Measurements from ENCODE around the gene DPEP3. TPM values are rescaled to one million over a fixed set of nuclear protein-coding genes. Genes with fewer than 3 reads are reported as not detected.
"Not testable (repeated sequence)": the region's sequence is repeated elsewhere in the genome, so short reads cannot be mapped to it uniquely, and the experiment has no call there.

The DPEP3 gene
- total RNA-seq, 2 experiments from 2014 or later = 0.20 TPM; not detected in 1

DNA sequence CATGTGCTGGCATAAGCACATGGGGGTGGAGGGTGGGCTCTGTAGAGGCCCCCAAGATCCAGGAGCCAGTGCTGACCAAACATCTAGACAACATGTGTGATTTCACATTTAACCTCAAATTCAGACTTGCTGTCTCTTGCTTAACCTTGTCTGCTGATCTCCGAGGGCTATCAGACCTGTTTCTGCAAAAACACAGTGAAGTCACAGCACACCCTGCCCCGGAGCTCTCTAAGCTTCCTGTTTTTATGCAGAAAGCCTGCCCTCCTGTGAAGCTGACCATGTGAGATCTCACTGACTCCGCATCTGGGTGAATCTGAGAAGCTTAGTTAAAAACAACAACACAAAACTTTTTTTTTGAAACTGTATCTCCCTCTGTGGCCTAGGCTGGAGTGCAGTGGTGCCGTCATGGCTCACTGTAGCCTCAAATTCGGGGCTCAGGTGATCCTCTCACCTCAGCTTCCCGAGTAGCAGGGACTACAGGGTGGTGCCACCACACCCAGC is 25.5 kb upstream of the DPEP3 start:
- Mint-ChIP-seq H3K9me3 (no peaks in the 10 kb centered on the region), H3K36me3 (ENCODE audit: low read depth) (no peaks in the 10 kb centered on the region), H3K4me1 (peaks cover 28% of the 10 kb centered on the region), H3K4me3 (no peak overlapping the region), H3K27me3 (no peaks in the 10 kb centered on the region), H3K27ac (peak overlapping the region; percentile 87)
- POLR2A ChIA-PET = interaction anchor here (0.6 to 3.6 kb wide), 11 partner anchors 11 to 290 kb away, joined by 3 to 42 read pairs (median 4); partner anchors contain the start of genes DDX28, DUS2, NFATC3 and PSMB10
- DNase-seq = peak; percentile 65
- CTCF ChIA-PET = interaction anchor here (0.6 to 2.2 kb wide), 10 partner anchors 9 to 333 kb away, joined by 3 to 8 read pairs (median 3); partner anchors contain the start of genes DDX28 and DUS2

DNA sequence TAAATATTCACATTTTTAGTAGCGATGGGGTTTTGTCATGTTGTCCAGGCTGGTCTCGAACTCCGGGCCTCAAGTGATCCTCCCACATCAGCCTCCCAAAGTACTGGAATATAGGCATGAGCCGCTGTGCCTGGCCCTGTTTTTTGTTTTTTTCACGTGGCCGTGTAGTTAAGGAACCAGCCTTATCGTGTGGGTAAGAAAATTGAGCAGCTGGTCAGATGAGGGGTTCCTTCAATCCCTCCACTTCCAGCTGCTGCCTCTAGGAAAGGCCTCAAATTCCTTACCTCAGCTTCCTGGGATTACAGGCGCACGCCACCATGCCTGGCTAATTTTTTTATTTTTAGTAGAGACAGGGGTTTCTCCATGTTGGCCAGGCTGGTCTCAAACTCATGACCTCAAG is 24.9 kb upstream of the DPEP3 start:
- DNase-seq = no peak
- Mint-ChIP-seq H3K4me1 (peaks cover 31% of the 10 kb centered on the region), H3K27me3 (no peaks in the 10 kb centered on the region), H3K9me3 (no peaks in the 10 kb centered on the region), H3K4me3 (no peak overlapping the region), H3K36me3 (ENCODE audit: low read depth) (no peaks in the 10 kb centered on the region), H3K27ac (peak overlapping the region; percentile 87)
- CTCF ChIA-PET = interaction anchor here (0.6 to 2.2 kb wide), 9 partner anchors 9 to 333 kb away, joined by 3 to 8 read pairs (median 3); partner anchors contain the start of genes DDX28 and DUS2
- POLR2A ChIA-PET = interaction anchor here (0.7 to 3.6 kb wide), 11 partner anchors 10 to 289 kb away, joined by 3 to 42 read pairs (median 4); partner anchors contain the start of genes DDX28, DUS2, NFATC3 and PSMB10

DNA sequence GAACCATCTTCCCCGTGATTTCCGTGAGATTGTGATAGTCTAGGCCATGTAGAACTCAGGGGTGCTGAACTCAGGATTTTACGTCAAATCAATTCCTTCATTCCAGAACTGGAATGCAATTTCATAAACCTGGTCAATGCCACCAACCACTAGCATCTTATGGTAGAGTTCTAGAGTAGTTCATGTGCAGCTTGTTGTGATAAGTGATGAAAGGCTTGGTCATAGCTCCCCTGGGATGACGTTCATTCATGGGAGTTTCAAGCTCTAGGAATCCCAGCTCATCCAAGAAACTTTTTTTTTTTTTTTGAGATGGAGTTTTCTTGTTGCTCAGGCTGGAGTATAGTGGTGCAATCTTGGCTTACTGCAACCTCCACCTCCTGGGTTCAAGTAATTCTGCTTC is 22.7 kb upstream of the DPEP3 start:
- Mint-ChIP-seq H3K4me3 (no peak overlapping the region), H3K27me3 (no peaks in the 10 kb centered on the region), H3K36me3 (ENCODE audit: low read depth) (peaks cover 9% of the 10 kb centered on the region), H3K27ac (no peak overlapping the region), H3K9me3 (peaks cover 6% of the 10 kb centered on the region), H3K4me1 (peaks cover 46% of the 10 kb centered on the region)
- DNase-seq = no peak
- POLR2A ChIA-PET = interaction anchor here (1.6 to 2.6 kb wide), 3 partner anchors 9 to 68 kb away, joined by 5 to 7 read pairs (median 5); partner anchors contain the start of genes DDX28, DUS2 and PSMB10
- CTCF ChIA-PET = interaction anchor here (0.8 to 2.1 kb wide), 4 partner anchors 12 to 38 kb away, joined by 3 to 9 read pairs (median 4); no protein-coding TSS in a partner anchor

DNA sequence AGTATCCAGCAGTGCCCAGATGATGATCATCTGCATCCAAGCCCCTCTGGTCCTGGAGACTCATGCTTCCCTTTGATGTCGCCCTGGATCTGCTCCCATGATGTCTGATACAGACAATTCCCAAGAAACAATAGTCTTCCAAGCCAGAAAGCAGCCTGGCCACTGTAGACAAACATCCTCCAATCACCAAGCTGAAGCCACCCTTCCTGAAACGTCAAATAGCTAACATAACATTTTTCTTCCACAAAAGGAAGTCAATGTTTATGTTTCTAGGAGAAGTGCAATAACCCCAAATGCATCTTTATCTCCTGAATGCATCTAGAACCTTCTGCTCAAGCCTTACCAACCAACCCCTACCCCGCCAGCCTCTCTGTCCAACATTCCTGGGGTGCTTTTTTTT is 20.2 kb upstream of the DPEP3 start:
- CTCF ChIA-PET = interaction anchor here (1.4 to 3.5 kb wide), 4 partner anchors 22 to 84 kb away, joined by 3 to 16 read pairs (median 4); partner anchors contain the start of genes DDX28, DUS2 and NFATC3
- Mint-ChIP-seq H3K27me3 (no peaks in the 10 kb centered on the region), H3K9me3 (peaks cover 9% of the 10 kb centered on the region), H3K4me1 (peaks cover 48% of the 10 kb centered on the region), H3K4me3 (peak overlapping the region; percentile 69), H3K27ac (peak overlapping the region; percentile 89), H3K36me3 (ENCODE audit: low read depth) (peaks cover 12% of the 10 kb centered on the region)
- no peak for DNase-seq
- POLR2A ChIA-PET = interaction anchor here (0.9 to 4.0 kb wide), 3 partner anchors 22 to 84 kb away, joined by 3 to 36 read pairs (median 15); partner anchors contain the start of genes DDX28, DUS2, NFATC3 and SLC12A4

DNA sequence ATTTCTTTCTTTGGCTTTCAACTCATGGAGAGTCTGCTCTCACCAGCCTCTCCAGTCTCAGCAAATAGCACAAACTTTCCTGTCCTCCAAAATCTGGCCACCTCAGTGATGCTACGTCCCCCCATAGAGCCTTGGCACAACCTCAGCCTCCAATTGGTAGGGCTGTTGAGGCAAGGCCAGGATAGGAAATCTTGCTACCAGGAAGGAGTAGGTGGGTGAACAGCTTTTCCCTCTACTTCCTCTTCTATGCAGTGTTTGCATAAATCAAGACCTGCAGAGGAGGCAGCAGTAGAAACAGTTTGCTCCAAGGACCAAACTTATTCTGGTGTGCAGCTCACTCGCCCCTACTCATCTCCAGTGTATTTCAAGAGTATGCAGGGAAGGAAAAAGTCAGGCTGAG is 19.7 kb upstream of the DPEP3 start:
- no peak for DNase-seq
- Mint-ChIP-seq H3K4me1 (peaks cover 49% of the 10 kb centered on the region), H3K27ac (peak overlapping the region; percentile 89), H3K36me3 (ENCODE audit: low read depth) (peaks cover 12% of the 10 kb centered on the region), H3K27me3 (no peaks in the 10 kb centered on the region), H3K4me3 (peak overlapping the region; percentile 69), H3K9me3 (peaks cover 9% of the 10 kb centered on the region)
- CTCF ChIA-PET = interaction anchor here (1.4 to 3.5 kb wide), 3 partner anchors 23 to 85 kb away, joined by 4 to 16 read pairs (median 4); partner anchors contain the start of genes DDX28, DUS2 and NFATC3
- POLR2A ChIA-PET = interaction anchor here (0.9 to 4.0 kb wide), 3 partner anchors 23 to 85 kb away, joined by 3 to 36 read pairs (median 15); partner anchors contain the start of genes DDX28, DUS2, NFATC3 and SLC12A4

DNA sequence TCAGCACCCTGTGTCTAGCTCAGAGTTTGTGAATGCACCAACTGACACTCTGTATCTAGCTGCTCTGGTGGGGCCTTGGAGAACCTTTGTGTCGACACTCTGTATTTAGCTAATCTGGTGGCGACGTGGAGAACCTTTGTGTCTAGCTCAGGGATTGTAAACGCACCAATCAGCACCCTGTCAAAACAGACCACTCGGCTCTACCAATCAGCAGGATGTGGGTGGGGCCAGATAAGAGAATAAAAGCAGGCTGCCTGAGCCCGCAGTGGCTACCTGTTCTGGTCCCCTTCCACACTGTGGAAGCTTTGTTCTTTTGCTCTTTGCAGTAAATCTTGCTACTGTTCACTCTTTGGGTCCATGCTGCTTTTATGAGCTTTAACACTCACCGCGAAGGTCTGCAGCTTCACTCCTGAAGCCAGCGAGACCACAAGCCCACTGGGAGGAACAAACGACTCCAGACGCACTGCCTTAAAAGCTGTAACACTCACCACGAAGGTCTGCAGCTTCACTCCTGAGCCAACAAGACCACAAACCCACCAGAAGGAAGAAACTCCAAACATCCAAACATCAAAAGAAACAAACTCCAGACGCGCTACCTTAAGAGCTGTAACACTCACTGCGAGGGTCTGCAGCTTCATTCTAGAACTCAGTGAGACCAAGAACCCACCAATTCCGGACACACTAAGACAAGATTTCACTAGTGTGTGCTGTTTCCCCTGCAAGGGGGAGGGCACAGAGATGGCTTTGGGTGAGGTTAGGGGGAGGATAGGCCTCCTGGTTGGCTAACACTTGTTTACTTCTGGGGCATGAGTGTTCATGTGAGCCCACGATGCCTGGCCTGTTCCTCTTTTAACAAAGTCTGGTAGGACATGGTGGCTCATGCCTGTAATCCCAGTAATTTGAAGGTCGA is 18.7 kb upstream of the DPEP3 start, which contains the start of gene DPEP2:
Gene DPEP2, minus strand, starts transcription at position 706 of the 910 bp plus-strand sequence. CDS start 6,272 bp downstream, outside the sequence.
- peak; percentile 58 for DNase-seq
- H3K9me3 Mint-ChIP-seq, H3K27me3 Mint-ChIP-seq: not testable (repeated sequence)
- CTCF ChIA-PET = interaction anchor here (0.6 to 3.5 kb wide), 9 partner anchors 10 to 183 kb away, joined by 3 to 16 read pairs (median 4); partner anchors contain the start of genes DDX28, DUS2, LCAT and NFATC3
- peak within 1 kb of the TSS; percentile 69 for H3K4me3 Mint-ChIP-seq
- H3K4me1 Mint-ChIP-seq = peaks cover 50% of the 10 kb centered on the region
- POLR2A ChIA-PET = interaction anchor here (0.7 to 4.0 kb wide), 14 partner anchors 11 to 437 kb away, joined by 3 to 36 read pairs (median 4); partner anchors contain the start of genes CTCF, DDX28, DPEP2NB and DUS2
- peak within 1 kb of the TSS; percentile 89 for H3K27ac Mint-ChIP-seq
- peaks cover 12% of the 10 kb centered on the region for H3K36me3 Mint-ChIP-seq (ENCODE audit: low read depth)

DNA sequence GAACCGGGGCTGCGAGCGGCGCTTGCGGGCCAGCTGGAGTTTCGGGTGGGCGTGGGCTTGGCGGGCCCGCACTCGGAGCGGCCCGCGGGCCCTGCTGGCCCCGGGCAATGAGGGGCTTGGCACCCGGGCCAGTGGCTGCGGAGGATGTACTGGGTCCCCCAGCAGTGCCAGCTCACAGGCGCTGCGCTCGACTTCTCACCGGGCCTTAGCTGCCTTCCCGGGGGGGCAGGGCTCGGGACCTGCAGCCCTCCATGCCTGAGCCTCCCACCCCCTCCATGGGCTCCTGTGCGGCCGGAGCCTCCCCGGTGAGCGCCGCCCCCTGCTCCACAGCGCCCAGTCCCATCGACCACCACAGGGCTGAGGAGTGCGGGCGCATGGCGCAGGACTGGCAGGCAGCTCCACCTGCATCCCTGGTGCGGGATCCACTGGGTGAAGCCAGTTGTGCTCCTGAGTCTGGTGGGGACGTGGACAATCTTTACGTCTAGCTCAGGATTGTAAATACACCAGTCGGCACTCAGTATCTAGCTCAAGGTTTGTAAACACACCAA is 18.0 kb upstream of the DPEP3 start:
- Mint-ChIP-seq H3K27ac (peak overlapping the region; percentile 89), H3K4me1 (peaks cover 58% of the 10 kb centered on the region), H3K36me3 (ENCODE audit: low read depth) (peaks cover 12% of the 10 kb centered on the region)
- DNase-seq, H3K9me3 Mint-ChIP-seq, H3K4me3 Mint-ChIP-seq, H3K27me3 Mint-ChIP-seq: not testable (repeated sequence)
- ChIA-PET POLR2A (interaction anchor here (0.9 to 4.0 kb wide), 10 partner anchors 14 to 87 kb away, joined by 3 to 36 read pairs (median 6); partner anchors contain the start of genes DDX28, DUS2, NFATC3 and PSMB10), CTCF (interaction anchor here (0.7 to 3.5 kb wide), 7 partner anchors 10 to 87 kb away, joined by 3 to 16 read pairs (median 4); partner anchors contain the start of genes DDX28, DUS2, LCAT and NFATC3)

DNA sequence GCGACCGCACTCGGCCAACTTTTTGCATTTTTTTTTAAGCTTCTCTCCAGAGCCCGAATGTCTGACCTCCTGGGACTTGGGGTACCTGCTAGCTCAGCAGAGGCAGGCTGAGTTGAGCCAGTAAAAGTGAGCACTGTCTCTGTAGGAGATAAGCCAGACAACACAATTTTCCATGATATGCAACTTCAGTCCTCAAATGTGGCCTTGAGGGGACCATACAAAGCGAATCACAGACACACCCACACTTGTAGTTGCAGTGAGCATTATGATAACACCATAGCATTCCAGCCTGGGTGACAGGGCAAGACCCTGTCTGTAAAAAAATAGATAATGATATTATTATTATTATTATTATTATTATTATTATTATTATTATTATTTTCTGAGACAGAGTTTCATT is 16.4 kb upstream of the DPEP3 start:
- Mint-ChIP-seq H3K27me3 (no peaks in the 10 kb centered on the region), H3K9me3 (peaks cover 9% of the 10 kb centered on the region), H3K4me3 (no peak overlapping the region), H3K36me3 (ENCODE audit: low read depth) (peaks cover 12% of the 10 kb centered on the region), H3K4me1 (peaks cover 66% of the 10 kb centered on the region), H3K27ac (no peak overlapping the region)
- ChIA-PET CTCF (interaction anchor here (0.6 to 4.7 kb wide), 6 partner anchors 9 to 44 kb away, joined by 3 to 36 read pairs (median 3); no protein-coding TSS in a partner anchor), POLR2A (interaction anchor here (3.3 kb wide), 1 partner anchor 25 kb away, joined by 27 read pairs; the partner anchor contains the start of genes DDX28 and DUS2)
- DNase-seq = no peak

DNA sequence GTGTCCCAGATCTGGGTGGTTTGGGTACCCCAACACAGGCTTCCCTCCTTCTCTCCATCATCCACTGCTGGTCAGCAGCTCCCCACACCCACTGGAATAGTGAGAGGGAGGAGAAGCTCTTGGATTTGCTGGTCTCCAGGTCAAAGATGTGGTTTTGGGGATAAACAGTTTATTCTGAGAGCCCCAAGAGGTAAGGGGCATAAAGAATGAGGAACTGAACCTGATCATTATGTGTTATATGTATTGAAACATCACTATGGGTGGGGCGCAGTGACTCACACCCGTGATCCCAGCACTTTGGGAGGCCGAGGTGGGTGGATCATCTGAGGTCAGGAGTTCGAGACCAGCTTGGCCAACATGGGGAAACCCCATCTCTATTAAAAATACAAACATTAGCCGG is 15.1 kb upstream of the DPEP3 start:
- POLR2A ChIA-PET = interaction anchor here (0.8 to 3.3 kb wide), 5 partner anchors 10 to 59 kb away, joined by 3 to 27 read pairs (median 4); partner anchors contain the start of genes DDX28, DUS2 and PSMB10
- no peak overlapping the region for H3K4me3 Mint-ChIP-seq
- peak; percentile 28 for DNase-seq
- peaks cover 9% of the 10 kb centered on the region for H3K9me3 Mint-ChIP-seq
- H3K4me1 Mint-ChIP-seq = peaks cover 58% of the 10 kb centered on the region
- H3K27ac Mint-ChIP-seq = peak overlapping the region; percentile 81
- H3K27me3 Mint-ChIP-seq = no peaks in the 10 kb centered on the region
- CTCF ChIA-PET = interaction anchor here (0.6 to 4.7 kb wide), 4 partner anchors 10 to 45 kb away, joined by 3 to 36 read pairs (median 6); no protein-coding TSS in a partner anchor
- H3K36me3 Mint-ChIP-seq (ENCODE audit: low read depth) = peaks cover 12% of the 10 kb centered on the region

DNA sequence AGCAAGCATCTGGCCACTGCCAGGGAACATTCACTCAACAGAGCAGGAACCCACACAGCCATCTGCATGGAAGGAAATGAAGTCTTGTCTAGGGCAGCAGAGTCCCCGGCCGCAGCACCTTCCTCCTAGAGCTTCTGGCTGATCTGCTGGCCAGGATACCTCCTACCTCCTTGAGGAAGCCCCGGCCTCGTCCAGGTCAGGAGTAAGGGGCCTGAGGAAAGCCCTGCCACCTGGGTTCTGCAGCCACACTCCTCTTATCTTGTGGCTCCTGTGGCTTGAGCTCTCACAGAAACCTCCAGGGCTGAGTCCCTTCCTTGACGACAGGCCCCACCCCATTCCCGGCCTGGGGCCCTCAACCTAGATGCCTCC is 13.7 kb upstream of the DPEP3 start:
- Mint-ChIP-seq H3K27ac (peak overlapping the region; percentile 97), H3K4me3 (peak overlapping the region; percentile 71), H3K4me1 (peaks cover 46% of the 10 kb centered on the region)
- not testable (repeated sequence) for H3K27me3 Mint-ChIP-seq; H3K36me3 Mint-ChIP-seq (ENCODE audit: low read depth); H3K9me3 Mint-ChIP-seq
- DNase-seq = peak; percentile 33
- POLR2A ChIA-PET = interaction anchor here (1.0 to 3.3 kb wide), 6 partner anchors 9 to 69 kb away, joined by 3 to 27 read pairs (median 6); partner anchors contain the start of genes DDX28, DUS2 and PSMB10
- CTCF ChIA-PET = interaction anchor here (1.0 to 4.7 kb wide), 11 partner anchors 10 to 173 kb away, joined by 3 to 36 read pairs (median 4); partner anchors contain the start of genes DDX28 and DUS2

DNA sequence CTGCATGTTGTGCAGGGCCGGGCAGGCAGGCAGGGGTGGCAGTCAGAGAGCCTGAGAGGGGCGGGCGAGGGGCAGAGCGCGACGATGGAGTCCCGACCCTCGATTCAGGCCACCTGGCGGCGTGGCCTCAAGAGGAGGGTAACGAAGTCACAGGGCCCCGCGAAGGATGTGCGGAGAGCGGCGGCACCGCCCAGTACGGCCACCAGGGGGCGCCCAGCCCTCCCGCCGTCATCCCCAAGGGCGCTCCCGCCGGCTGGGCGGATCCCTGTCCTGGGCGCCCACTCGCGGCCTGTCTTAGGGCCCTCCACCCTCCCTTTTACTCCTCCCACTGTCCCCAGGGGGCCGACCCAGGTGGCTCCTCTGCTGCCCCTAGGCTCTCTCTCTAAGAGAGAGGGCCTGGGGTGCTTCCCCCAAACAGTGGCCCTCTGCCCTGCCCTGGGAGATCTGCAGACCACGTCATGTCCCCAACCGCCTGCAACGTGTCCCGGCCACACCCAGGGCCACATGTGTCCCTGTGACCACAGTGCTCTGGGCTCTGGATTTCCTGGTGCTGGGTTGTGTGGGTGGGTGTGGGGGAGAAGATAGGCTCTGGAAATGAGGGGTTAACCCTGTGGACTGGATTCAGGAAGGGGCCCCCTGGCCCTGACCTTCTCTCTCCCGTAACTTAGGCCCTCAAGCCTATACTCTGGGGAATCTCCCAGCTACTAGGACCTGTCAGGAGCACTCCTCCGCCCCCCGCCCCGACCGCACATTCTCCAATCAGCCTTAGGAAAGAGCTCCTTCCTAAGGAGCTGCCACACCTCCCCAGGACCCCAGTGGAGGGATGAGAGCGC is 13.1 kb upstream of the DPEP3 start:
- H3K27me3 Mint-ChIP-seq = no peaks in the 10 kb centered on the region
- peak; percentile 85 for DNase-seq
- H3K4me1 Mint-ChIP-seq = peaks cover 41% of the 10 kb centered on the region
- CTCF ChIA-PET = interaction anchor here (1.0 to 4.7 kb wide), 11 partner anchors 9 to 174 kb away, joined by 3 to 36 read pairs (median 4); partner anchors contain the start of genes DDX28 and DUS2
- peak overlapping the region; percentile 97 for H3K27ac Mint-ChIP-seq
- peak overlapping the region; percentile 71 for H3K4me3 Mint-ChIP-seq
- H3K9me3 Mint-ChIP-seq = peaks cover 3% of the 10 kb centered on the region
- POLR2A ChIA-PET = interaction anchor here (1.0 to 3.3 kb wide), 6 partner anchors 9 to 70 kb away, joined by 3 to 27 read pairs (median 6); partner anchors contain the start of genes DDX28, DUS2 and PSMB10
- H3K36me3 Mint-ChIP-seq (ENCODE audit: low read depth) = peaks cover 3% of the 10 kb centered on the region

All from activated CD4-positive, alpha-beta memory T cell treated with anti-CD3 and anti-CD28 coated beads, Interleukin-2, amount 10 ng/mL, durations not matched to agents 7 days and 5 days (primary cell).